ENCODE results near the gene FHOD3.

DNA sequence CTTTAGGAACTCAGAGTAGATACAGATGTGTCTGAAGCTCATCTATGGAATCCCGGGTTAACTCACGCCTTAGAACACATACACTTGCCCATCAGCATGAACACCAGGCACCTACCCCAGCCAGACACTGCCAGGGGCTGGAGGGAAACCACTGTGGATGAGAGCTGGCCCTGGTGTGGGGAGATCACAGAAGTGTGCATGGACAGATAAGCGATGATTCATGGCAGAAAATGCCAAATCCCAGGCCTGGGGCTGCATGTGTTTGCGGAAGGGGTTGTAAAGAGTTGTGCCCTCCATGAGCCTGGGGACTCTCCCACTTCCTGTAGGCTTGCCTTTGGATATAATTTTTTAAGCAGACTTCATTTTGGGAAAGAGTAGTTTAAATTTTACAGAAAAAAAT, 193.4 kb downstream of the FHOD3 start:
- TF ChIP-seq CTCF (conservative IDR thresholded peaks at IDR 0.05; ENCODE audit: low read depth, low read length): no peak
- TF ChIP-seq EZH2 (IDR thresholded peaks at IDR 0.05; ENCODE audit: low read length, unreplicated experiment): no peak
- TF ChIP-seq EZH2phosphoT487 (IDR thresholded peaks at IDR 0.05; ENCODE audit: borderline replicate concordance, low read length): no peak
